Tibial nerve (tissue), 4 donors: Measurements from ENCODE around the gene B3GALT5.

Experiments
- EP300 ChIP-seq, 2 donors: sonication (generic); formaldehyde crosslinking; IDR thresholded peaks; one replicate each; pipeline ENCODE4 v1.6.1; 2017; ENCODE audit warnings: antibody characterized with exemption in 2 of 2, mild to moderate bottlenecking in 1 of 2
- POLR2A ChIP-seq, 2 donors: fragments of 450-650 bp; IDR thresholded peaks; one replicate each; pipeline ENCODE4 v1.6.1; 2017; ENCODE audit warnings: antibody characterized with exemption in 2 of 2, mild to moderate bottlenecking in 2 of 2, moderate library complexity in 2 of 2
- TF ChIP-seq, protein P1 (sequence below), 5 experiments: fragments of 200-600 bp in 3 of 5; fragments of 450-650 bp in 2 of 5; sonication (generic) in 3 of 5; IDR thresholded peaks; one replicate each; pipeline ENCODE4 v1.5.1; 2016 to 2019; ENCODE audit warnings: antibody characterized with exemption in 5 of 5, mild to moderate bottlenecking in 3 of 5, moderate library complexity in 2 of 5

- no peak for TF ChIP-seq POLR2A (IDR thresholded peaks at IDR 0.05)
- TF ChIP-seq, protein P1, sequence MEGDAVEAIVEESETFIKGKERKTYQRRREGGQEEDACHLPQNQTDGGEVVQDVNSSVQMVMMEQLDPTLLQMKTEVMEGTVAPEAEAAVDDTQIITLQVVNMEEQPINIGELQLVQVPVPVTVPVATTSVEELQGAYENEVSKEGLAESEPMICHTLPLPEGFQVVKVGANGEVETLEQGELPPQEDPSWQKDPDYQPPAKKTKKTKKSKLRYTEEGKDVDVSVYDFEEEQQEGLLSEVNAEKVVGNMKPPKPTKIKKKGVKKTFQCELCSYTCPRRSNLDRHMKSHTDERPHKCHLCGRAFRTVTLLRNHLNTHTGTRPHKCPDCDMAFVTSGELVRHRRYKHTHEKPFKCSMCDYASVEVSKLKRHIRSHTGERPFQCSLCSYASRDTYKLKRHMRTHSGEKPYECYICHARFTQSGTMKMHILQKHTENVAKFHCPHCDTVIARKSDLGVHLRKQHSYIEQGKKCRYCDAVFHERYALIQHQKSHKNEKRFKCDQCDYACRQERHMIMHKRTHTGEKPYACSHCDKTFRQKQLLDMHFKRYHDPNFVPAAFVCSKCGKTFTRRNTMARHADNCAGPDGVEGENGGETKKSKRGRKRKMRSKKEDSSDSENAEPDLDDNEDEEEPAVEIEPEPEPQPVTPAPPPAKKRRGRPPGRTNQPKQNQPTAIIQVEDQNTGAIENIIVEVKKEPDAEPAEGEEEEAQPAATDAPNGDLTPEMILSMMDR (IDR thresholded peaks at IDR 0.05) = no peak
- TF ChIP-seq EP300 (IDR thresholded peaks at IDR 0.05) = no peak
Measured at GRCh38 chr21:39625211-39625895, 12.6 kb downstream of the B3GALT5 start.
